DOHH2 (cell line): ENCODE data around the gene SLC16A3.

ENCODE experiments used
- EZH2phosphoT487 ChIP-seq: fragments of 200-600 bp; sonication (generic); IDR thresholded peaks from 2 replicates; pipeline ENCODE4 v1.6.1; 2017; ENCODE audit warnings: borderline replicate concordance, mild to moderate bottlenecking, antibody characterized with exemption, low read length, moderate library complexity, mixed read lengths
- TF ChIP-seq, protein P1 (sequence below): fragments of 200-600 bp; sonication (generic); IDR thresholded peaks from one replicate; pipeline ENCODE4 v1.5.1; 2014; ENCODE audit warnings: antibody characterized with exemption, mild to moderate bottlenecking, low read depth, low read length; ENCODE audit not compliant: poor library complexity, severe bottlenecking

GRCh38 chr17:82243648-82244412 lies 15.0 kb downstream of the SLC16A3 start:
- TF ChIP-seq, protein P1, sequence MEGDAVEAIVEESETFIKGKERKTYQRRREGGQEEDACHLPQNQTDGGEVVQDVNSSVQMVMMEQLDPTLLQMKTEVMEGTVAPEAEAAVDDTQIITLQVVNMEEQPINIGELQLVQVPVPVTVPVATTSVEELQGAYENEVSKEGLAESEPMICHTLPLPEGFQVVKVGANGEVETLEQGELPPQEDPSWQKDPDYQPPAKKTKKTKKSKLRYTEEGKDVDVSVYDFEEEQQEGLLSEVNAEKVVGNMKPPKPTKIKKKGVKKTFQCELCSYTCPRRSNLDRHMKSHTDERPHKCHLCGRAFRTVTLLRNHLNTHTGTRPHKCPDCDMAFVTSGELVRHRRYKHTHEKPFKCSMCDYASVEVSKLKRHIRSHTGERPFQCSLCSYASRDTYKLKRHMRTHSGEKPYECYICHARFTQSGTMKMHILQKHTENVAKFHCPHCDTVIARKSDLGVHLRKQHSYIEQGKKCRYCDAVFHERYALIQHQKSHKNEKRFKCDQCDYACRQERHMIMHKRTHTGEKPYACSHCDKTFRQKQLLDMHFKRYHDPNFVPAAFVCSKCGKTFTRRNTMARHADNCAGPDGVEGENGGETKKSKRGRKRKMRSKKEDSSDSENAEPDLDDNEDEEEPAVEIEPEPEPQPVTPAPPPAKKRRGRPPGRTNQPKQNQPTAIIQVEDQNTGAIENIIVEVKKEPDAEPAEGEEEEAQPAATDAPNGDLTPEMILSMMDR, result no peak
- TF ChIP-seq EZH2phosphoT487, result no peak
